GM12873 (cell line): ENCODE results near the gene PTPRE.

ENCODE experiments used
- TF ChIP-seq, protein P1 (sequence below): IDR thresholded peaks from 2 replicates; pipeline ENCODE4 v1.5.1; 2012; ENCODE audit warnings: low read depth, mild to moderate bottlenecking, moderate library complexity, low read length, control low read depth; ENCODE audit not compliant: insufficient read depth; ENCODE audit errors: missing control alignments

The PTPRE gene

GRCh38 chr10:127871631-127872010 is 35.3 kb upstream of the PTPRE start:
- TF ChIP-seq, protein P1, sequence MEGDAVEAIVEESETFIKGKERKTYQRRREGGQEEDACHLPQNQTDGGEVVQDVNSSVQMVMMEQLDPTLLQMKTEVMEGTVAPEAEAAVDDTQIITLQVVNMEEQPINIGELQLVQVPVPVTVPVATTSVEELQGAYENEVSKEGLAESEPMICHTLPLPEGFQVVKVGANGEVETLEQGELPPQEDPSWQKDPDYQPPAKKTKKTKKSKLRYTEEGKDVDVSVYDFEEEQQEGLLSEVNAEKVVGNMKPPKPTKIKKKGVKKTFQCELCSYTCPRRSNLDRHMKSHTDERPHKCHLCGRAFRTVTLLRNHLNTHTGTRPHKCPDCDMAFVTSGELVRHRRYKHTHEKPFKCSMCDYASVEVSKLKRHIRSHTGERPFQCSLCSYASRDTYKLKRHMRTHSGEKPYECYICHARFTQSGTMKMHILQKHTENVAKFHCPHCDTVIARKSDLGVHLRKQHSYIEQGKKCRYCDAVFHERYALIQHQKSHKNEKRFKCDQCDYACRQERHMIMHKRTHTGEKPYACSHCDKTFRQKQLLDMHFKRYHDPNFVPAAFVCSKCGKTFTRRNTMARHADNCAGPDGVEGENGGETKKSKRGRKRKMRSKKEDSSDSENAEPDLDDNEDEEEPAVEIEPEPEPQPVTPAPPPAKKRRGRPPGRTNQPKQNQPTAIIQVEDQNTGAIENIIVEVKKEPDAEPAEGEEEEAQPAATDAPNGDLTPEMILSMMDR: no peak

GRCh38 chr10:127872011-127872761 is 34.7 kb upstream of the PTPRE start:
- TF ChIP-seq, protein P1: no peak

- TF ChIP-seq, protein P1: no peak
Observed at GRCh38 chr10:127872871-127873600, 33.9 kb upstream of the PTPRE start.

DNA sequence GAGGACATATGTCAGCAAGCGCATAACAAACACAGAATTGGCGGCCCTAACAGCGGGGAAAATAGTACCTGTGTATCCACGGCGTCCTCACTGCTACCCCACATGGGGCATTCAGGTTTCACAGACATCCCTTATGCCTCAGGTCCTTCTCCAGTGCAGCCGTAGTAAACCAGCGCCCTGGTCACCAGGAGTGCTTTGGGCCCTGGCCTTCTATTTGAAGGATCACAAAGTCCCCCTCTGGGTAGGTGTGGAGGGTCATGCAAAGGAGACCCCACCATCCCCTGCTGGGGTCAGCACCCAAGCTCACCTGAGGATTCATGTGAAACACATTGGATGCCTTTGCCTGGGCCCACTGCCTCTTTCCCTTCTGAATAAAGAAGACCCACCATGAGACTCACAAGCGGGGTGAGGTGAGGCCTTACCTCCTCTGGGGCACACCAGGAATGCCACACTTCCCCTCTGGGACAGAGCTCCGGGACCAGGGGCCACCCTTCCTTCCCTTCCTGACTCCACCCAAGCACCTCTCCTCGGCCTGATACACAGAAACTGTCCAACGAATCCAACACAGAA is 32.9 kb upstream of the PTPRE start:
- TF ChIP-seq, protein P1: no peak

GRCh38 chr10:127874671-127875448 is 32.0 kb upstream of the PTPRE start:
- TF ChIP-seq, protein P1: no peak

- TF ChIP-seq, protein P1: no peak
Observed at GRCh38 chr10:127875449-127875765, 31.5 kb upstream of the PTPRE start.

GRCh38 chr10:127875916-127876315 is 31.0 kb upstream of the PTPRE start:
- TF ChIP-seq, protein P1: no peak
